ENCODE measurements around the gene ANXA3.

Gene ANXA3

GRCh38 chr4:78648640-78649363 lies 97.2 kb downstream of the ANXA3 start:
- DNase-seq, result no peak

GRCh38 chr4:78650106-78651024 lies 98.8 kb downstream of the ANXA3 start:
- DNase-seq, result no peak

GRCh38 chr4:78651250-78651860 lies 99.8 kb downstream of the ANXA3 start:
- DNase-seq, result no peak

- DNase-seq, result peak in 1 of 2 experiments; percentile 29
Observed at GRCh38 chr4:78652282-78652876, 100.8 kb downstream of the ANXA3 start.

- no peak for DNase-seq
Observed at GRCh38 chr4:78653655-78654054, 102.1 kb downstream of the ANXA3 start.

GRCh38 chr4:78654807-78655206 lies 103.2 kb downstream of the ANXA3 start:
- DNase-seq, result no peak

GRCh38 chr4:78656968-78657445 lies 105.4 kb downstream of the ANXA3 start:
- no peak for DNase-seq

- DNase-seq, result no peak
Observed at GRCh38 chr4:78659264-78659663, 107.7 kb downstream of the ANXA3 start.

- DNase-seq, result no peak
Observed at GRCh38 chr4:78659665-78660064, 108.1 kb downstream of the ANXA3 start.

All from NCI-H2081 (cell line).